ENCODE results near the gene IQGAP2.

The IQGAP2 gene

GRCh38 chr5:76570153-76570552, 167.1 kb downstream of the IQGAP2 start:
- Histone ChIP-seq H3K4me1 (ENCODE audit: control insufficient read depth, insufficient read depth, low read depth, low read length) (no peaks in the 10 kb centered on the region), H3K4me3 (ENCODE audit: insufficient read depth in 1 of 2, low read depth in 1 of 2, low read length in 2 of 2) (no peak overlapping the region), H2BK15ac (ENCODE audit: low read depth, poor library complexity, severe bottlenecking) (no peak overlapping the region), H3K14ac (ENCODE audit: low read length in 2 of 2) (no peak overlapping the region), H2BK5ac (ENCODE audit: low read depth, low read length, poor library complexity, severe bottlenecking) (no peak overlapping the region), H4K91ac (ENCODE audit: low read length) (no peak overlapping the region), H3K9ac (ENCODE audit: low read length) (no peak overlapping the region), H2BK12ac (ENCODE audit: low read length in 2 of 2) (no peak overlapping the region), H2AK5ac (ENCODE audit: low read length, severe bottlenecking) (no peak overlapping the region), H3K9me3 (ENCODE audit: control insufficient read depth, low read length) (no peaks in the 10 kb centered on the region), H3K18ac (ENCODE audit: low read depth in 1 of 2, low read length in 2 of 2) (no peak overlapping the region), H2AFZ (ENCODE audit: low read depth, low read length) (no peak overlapping the region), H2BK120ac (ENCODE audit: low read depth, low read length) (no peak overlapping the region), H3K36me3 (ENCODE audit: control insufficient read depth in 1 of 2, insufficient read depth in 2 of 2, low read depth in 1 of 2, low read length in 2 of 2) (no peaks in the 10 kb centered on the region), H3K27ac (ENCODE audit: low read length, poor library complexity, severe bottlenecking) (no peak overlapping the region), H3K4me2 (ENCODE audit: low read length, poor library complexity, severe bottlenecking) (no peak overlapping the region), H3K27me3 (ENCODE audit: control insufficient read depth in 1 of 2, insufficient read depth in 1 of 2, low read length in 2 of 2) (peaks cover 10 to 16% of the 10 kb centered on the region in 2 experiments), H3K4ac (ENCODE audit: low read depth in 1 of 2, low read length in 2 of 2) (no peak overlapping the region), H3K79me1 (replicated peaks; ENCODE audit: low read length, poor library complexity, severe bottlenecking) (no peaks in the 10 kb centered on the region), H4K8ac (ENCODE audit: low read length) (no peak overlapping the region), H3K23ac (ENCODE audit: low read length in 2 of 2) (no peak overlapping the region)
- DNase-seq = no peak
- 96% methylated on average over 2 of the region's 4 CpGs for WGBS

DNA sequence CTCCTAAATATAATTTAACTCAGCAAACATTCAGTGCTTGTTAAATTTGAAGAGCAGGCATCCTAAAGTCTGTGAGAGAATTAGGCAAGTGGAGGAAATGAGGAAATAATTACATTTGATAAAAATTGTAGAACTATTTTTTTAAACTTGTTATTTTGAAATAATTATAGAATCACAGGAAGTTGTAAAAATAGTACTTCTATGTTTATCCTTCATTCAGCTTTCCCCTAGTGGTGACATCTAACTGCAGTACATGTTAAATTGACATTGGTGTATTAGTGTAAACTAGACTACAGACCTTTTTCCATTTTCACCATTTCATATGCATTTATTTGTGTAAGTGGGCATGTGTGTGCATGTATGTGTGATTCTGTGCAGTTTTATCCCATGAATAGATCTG, 168.5 kb downstream of the IQGAP2 start:
- Histone ChIP-seq H3K14ac (ENCODE audit: low read length in 2 of 2) (no peak overlapping the region), H2BK12ac (ENCODE audit: low read length in 2 of 2) (no peak overlapping the region), H3K4me1 (ENCODE audit: control insufficient read depth, insufficient read depth, low read depth, low read length) (no peaks in the 10 kb centered on the region), H3K18ac (ENCODE audit: low read depth in 1 of 2, low read length in 2 of 2) (no peak overlapping the region), H4K91ac (ENCODE audit: low read length) (no peak overlapping the region), H2AK5ac (ENCODE audit: low read length, severe bottlenecking) (no peak overlapping the region), H4K8ac (ENCODE audit: low read length) (no peak overlapping the region), H3K4me2 (ENCODE audit: low read length, poor library complexity, severe bottlenecking) (no peak overlapping the region), H3K23ac (ENCODE audit: low read length in 2 of 2) (no peak overlapping the region), H3K4ac (ENCODE audit: low read depth in 1 of 2, low read length in 2 of 2) (no peak overlapping the region), H3K36me3 (ENCODE audit: control insufficient read depth in 1 of 2, insufficient read depth in 2 of 2, low read depth in 1 of 2, low read length in 2 of 2) (no peaks in the 10 kb centered on the region), H2BK120ac (ENCODE audit: low read depth, low read length) (no peak overlapping the region), H2AFZ (ENCODE audit: low read depth, low read length) (no peak overlapping the region), H3K9me3 (ENCODE audit: control insufficient read depth, low read length) (no peaks in the 10 kb centered on the region), H3K27ac (ENCODE audit: low read length, poor library complexity, severe bottlenecking) (no peak overlapping the region), H2BK15ac (ENCODE audit: low read depth, poor library complexity, severe bottlenecking) (no peak overlapping the region), H3K79me1 (replicated peaks; ENCODE audit: low read length, poor library complexity, severe bottlenecking) (no peaks in the 10 kb centered on the region), H3K9ac (ENCODE audit: low read length) (no peak overlapping the region), H2BK5ac (ENCODE audit: low read depth, low read length, poor library complexity, severe bottlenecking) (no peak overlapping the region), H3K27me3 (ENCODE audit: control insufficient read depth in 1 of 2, insufficient read depth in 1 of 2, low read length in 2 of 2) (peaks cover 5% of the 10 kb centered on the region in 2 experiments), H3K4me3 (ENCODE audit: insufficient read depth in 1 of 2, low read depth in 1 of 2, low read length in 2 of 2) (no peak overlapping the region)
- DNase-seq = no peak

- Histone ChIP-seq H2BK15ac (ENCODE audit: low read depth, poor library complexity, severe bottlenecking) (no peak overlapping the region), H2BK12ac (ENCODE audit: low read length in 2 of 2) (no peak overlapping the region), H3K4ac (ENCODE audit: low read depth in 1 of 2, low read length in 2 of 2) (no peak overlapping the region), H4K8ac (ENCODE audit: low read length) (no peak overlapping the region), H3K14ac (ENCODE audit: low read length in 2 of 2) (no peak overlapping the region), H3K4me1 (ENCODE audit: control insufficient read depth, insufficient read depth, low read depth, low read length) (no peaks in the 10 kb centered on the region), H3K27ac (ENCODE audit: low read length, poor library complexity, severe bottlenecking) (no peak overlapping the region), H3K79me1 (replicated peaks; ENCODE audit: low read length, poor library complexity, severe bottlenecking) (no peaks in the 10 kb centered on the region), H2AK5ac (ENCODE audit: low read length, severe bottlenecking) (no peak overlapping the region), H4K91ac (ENCODE audit: low read length) (no peak overlapping the region), H3K18ac (ENCODE audit: low read depth in 1 of 2, low read length in 2 of 2) (no peak overlapping the region), H3K4me2 (ENCODE audit: low read length, poor library complexity, severe bottlenecking) (no peak overlapping the region), H3K23ac (ENCODE audit: low read length in 2 of 2) (no peak overlapping the region), H3K9ac (ENCODE audit: low read length) (no peak overlapping the region), H3K27me3 (ENCODE audit: control insufficient read depth in 1 of 2, insufficient read depth in 1 of 2, low read length in 2 of 2) (no peaks in the 10 kb centered on the region), H3K36me3 (ENCODE audit: control insufficient read depth in 1 of 2, insufficient read depth in 2 of 2, low read depth in 1 of 2, low read length in 2 of 2) (no peaks in the 10 kb centered on the region), H2BK120ac (ENCODE audit: low read depth, low read length) (no peak overlapping the region), H3K9me3 (ENCODE audit: control insufficient read depth, low read length) (no peaks in the 10 kb centered on the region), H2BK5ac (ENCODE audit: low read depth, low read length, poor library complexity, severe bottlenecking) (no peak overlapping the region), H3K4me3 (ENCODE audit: insufficient read depth in 1 of 2, low read depth in 1 of 2, low read length in 2 of 2) (no peak overlapping the region), H2AFZ (ENCODE audit: low read depth, low read length) (no peak overlapping the region)
- no peak for DNase-seq
These were observed 173.4 kb downstream of the IQGAP2 start for GRCh38 chr5:76576450-76576849.

- H4K8ac ChIP-seq (ENCODE audit: low read length) = no peak overlapping the region
These were observed 173.9 kb downstream of the IQGAP2 start for GRCh38 chr5:76576996-76577395.

More at GRCh38 chr5:76576996-76577395, 173.9 kb downstream of the IQGAP2 start:
- H2BK120ac ChIP-seq (ENCODE audit: low read depth, low read length) = no peak overlapping the region
- H2BK12ac ChIP-seq (ENCODE audit: low read length in 2 of 2) = no peak overlapping the region
- H3K4ac ChIP-seq (ENCODE audit: low read depth in 1 of 2, low read length in 2 of 2) = no peak overlapping the region
- H3K4me1 ChIP-seq (ENCODE audit: control insufficient read depth, insufficient read depth, low read depth, low read length) = no peaks in the 10 kb centered on the region
- H3K9ac ChIP-seq (ENCODE audit: low read length) = no peak overlapping the region
- no peak overlapping the region for H3K4me3 ChIP-seq (ENCODE audit: insufficient read depth in 1 of 2, low read depth in 1 of 2, low read length in 2 of 2)
- no peak overlapping the region for H3K27ac ChIP-seq (ENCODE audit: low read length, poor library complexity, severe bottlenecking)
- H3K23ac ChIP-seq (ENCODE audit: low read length in 2 of 2) = no peak overlapping the region
- no peaks in the 10 kb centered on the region for H3K9me3 ChIP-seq (ENCODE audit: control insufficient read depth, low read length)
- H3K18ac ChIP-seq (ENCODE audit: low read depth in 1 of 2, low read length in 2 of 2) = no peak overlapping the region
- H2AFZ ChIP-seq (ENCODE audit: low read depth, low read length) = no peak overlapping the region
- no peak overlapping the region for H3K14ac ChIP-seq (ENCODE audit: low read length in 2 of 2)
- H3K36me3 ChIP-seq (ENCODE audit: control insufficient read depth in 1 of 2, insufficient read depth in 2 of 2, low read depth in 1 of 2, low read length in 2 of 2) = no peaks in the 10 kb centered on the region
- no peak for DNase-seq
- no peak overlapping the region for H4K91ac ChIP-seq (ENCODE audit: low read length)
- H2BK5ac ChIP-seq (ENCODE audit: low read depth, low read length, poor library complexity, severe bottlenecking) = no peak overlapping the region
- H2BK15ac ChIP-seq (ENCODE audit: low read depth, poor library complexity, severe bottlenecking) = no peak overlapping the region
- no peaks in the 10 kb centered on the region for H3K27me3 ChIP-seq (ENCODE audit: control insufficient read depth in 1 of 2, insufficient read depth in 1 of 2, low read length in 2 of 2)
- H2AK5ac ChIP-seq (ENCODE audit: low read length, severe bottlenecking) = no peak overlapping the region
- H3K4me2 ChIP-seq (ENCODE audit: low read length, poor library complexity, severe bottlenecking) = no peak overlapping the region
- WGBS = 91% methylated on average over 4 of the region's 4 CpGs
- H3K79me1 ChIP-seq (replicated peaks; ENCODE audit: low read length, poor library complexity, severe bottlenecking) = no peaks in the 10 kb centered on the region
